ENCODE measurements around the gene CDIPT.
A peak's percentile ranks its signal among the peaks of the same experiment; 100 is the strongest.

Gene CDIPT

GRCh38 chr16:29862383-29862883 lies 593 bp downstream of the CDIPT start:
- peaks cover 12% of the 10 kb centered on the region for H3K36me3 ChIP-seq (ENCODE audit: insufficient read depth, low read length)
- H3K4me3 ChIP-seq (ENCODE audit: low read length), result peak overlapping the region; percentile 90
- peaks cover 3% of the 10 kb centered on the region for H3K4me1 ChIP-seq (ENCODE audit: insufficient read depth, low read length)
- no peaks in the 10 kb centered on the region for H3K27me3 ChIP-seq (ENCODE audit: insufficient read depth, low read length)
- no peaks in the 10 kb centered on the region for H3K9me3 ChIP-seq (ENCODE audit: low read length)
- peak overlapping the region; percentile 98 for H2AFZ ChIP-seq (ENCODE audit: low read depth, low read length)

GRCh38 chr16:29860218-29860617 lies 2.8 kb downstream of the CDIPT start:
- Histone ChIP-seq H3K4me3 (ENCODE audit: low read length) (no peak overlapping the region), H3K4me1 (ENCODE audit: insufficient read depth, low read length) (peaks cover 3% of the 10 kb centered on the region), H3K27me3 (ENCODE audit: insufficient read depth, low read length) (no peaks in the 10 kb centered on the region)

GRCh38 chr16:29858974-29859373 lies 4.1 kb downstream of the CDIPT start:
- H2AFZ ChIP-seq (ENCODE audit: low read depth, low read length), result no peak overlapping the region
- peaks cover 12% of the 10 kb centered on the region for H3K36me3 ChIP-seq (ENCODE audit: insufficient read depth, low read length)
- no peaks in the 10 kb centered on the region for H3K9me3 ChIP-seq (ENCODE audit: low read length)
- no peaks in the 10 kb centered on the region for H3K27me3 ChIP-seq (ENCODE audit: insufficient read depth, low read length)
- H3K4me1 ChIP-seq (ENCODE audit: insufficient read depth, low read length), result peaks cover 3% of the 10 kb centered on the region
- no peak overlapping the region for H3K4me3 ChIP-seq (ENCODE audit: low read length)

More at GRCh38 chr16:29860218-29860617, 2.8 kb downstream of the CDIPT start:
- peaks cover 12% of the 10 kb centered on the region for H3K36me3 ChIP-seq (ENCODE audit: insufficient read depth, low read length)
- no peaks in the 10 kb centered on the region for H3K9me3 ChIP-seq (ENCODE audit: low read length)
- no peak overlapping the region for H2AFZ ChIP-seq (ENCODE audit: low read depth, low read length)

DNA sequence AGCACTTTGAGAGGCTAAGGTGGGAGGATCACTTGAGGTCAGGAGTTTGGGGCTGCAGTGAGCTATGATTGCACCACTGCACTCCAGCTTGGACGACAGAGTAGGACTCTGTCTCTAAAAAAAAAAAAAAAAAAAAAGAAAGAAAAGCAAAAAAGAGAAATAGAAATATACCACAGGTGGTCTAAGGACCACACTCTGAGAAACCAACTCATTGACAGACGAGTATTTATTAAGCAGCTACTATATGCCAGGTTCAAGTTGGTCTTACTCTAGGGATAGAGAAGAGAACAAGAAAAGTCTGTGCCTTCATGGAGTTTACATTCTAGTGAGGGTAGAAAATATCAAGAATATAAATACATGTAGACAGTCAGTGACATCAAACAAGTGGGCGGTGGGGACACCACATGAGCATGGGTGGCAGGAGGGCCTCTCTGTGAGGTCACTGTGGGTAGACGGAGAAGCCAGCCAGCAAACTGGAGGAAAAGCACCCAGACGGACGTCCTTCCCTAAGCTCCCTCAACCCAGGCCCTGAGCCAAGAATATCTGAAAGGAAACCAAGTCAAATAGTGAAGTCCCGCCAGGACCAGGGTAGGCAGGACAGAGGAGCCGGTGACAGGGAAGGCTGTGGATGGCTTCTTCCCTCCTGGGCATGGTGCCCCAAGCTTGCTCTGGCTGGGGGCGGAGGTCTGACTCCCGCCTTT lies 4.7 kb downstream of the CDIPT start:
- Histone ChIP-seq H3K27me3 (ENCODE audit: insufficient read depth, low read length) (no peaks in the 10 kb centered on the region), H3K9me3 (ENCODE audit: low read length) (no peaks in the 10 kb centered on the region), H3K4me3 (ENCODE audit: low read length) (no peak overlapping the region), H2AFZ (ENCODE audit: low read depth, low read length) (no peak overlapping the region), H3K4me1 (ENCODE audit: insufficient read depth, low read length) (no peaks in the 10 kb centered on the region), H3K36me3 (ENCODE audit: insufficient read depth, low read length) (peaks cover 12% of the 10 kb centered on the region)

- H3K9me3 ChIP-seq (ENCODE audit: low read length), result no peaks in the 10 kb centered on the region
Measured at GRCh38 chr16:29857133-29857760, 5.8 kb downstream of the CDIPT start.

DNA sequence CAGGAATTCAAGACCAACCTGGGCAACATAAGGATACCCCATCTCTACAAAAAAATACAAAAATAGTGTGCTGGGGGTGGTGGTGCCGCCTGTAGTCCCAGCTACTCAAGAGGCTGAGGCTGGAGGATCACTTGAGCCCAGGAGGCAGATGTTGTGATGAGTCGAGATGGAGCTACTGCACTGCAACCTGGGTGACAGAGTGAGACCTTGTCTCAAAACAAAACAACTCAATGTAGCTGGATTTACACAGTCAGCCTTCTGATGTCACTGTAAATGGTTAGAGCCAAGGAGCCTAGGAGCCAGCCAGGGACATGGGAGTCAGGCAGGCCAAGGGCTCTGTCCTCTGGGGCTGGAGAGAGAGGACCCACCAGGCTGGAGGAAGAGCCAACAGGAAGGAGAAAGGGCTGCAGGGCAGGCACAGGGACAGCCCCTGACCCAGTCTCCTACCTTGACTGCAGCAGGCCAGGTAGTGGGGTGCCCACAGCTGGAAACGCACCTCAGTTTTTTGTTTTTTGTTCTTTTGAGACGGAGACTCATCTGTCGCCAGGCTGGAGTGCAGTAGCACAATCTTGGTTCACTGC lies 8.4 kb downstream of the CDIPT start:
- H3K4me3 ChIP-seq (ENCODE audit: low read length), result no peak overlapping the region

More at GRCh38 chr16:29857133-29857760, 5.8 kb downstream of the CDIPT start:
- Histone ChIP-seq H3K36me3 (ENCODE audit: insufficient read depth, low read length) (peaks cover 12% of the 10 kb centered on the region), H3K4me1 (ENCODE audit: insufficient read depth, low read length) (no peaks in the 10 kb centered on the region), H3K27me3 (ENCODE audit: insufficient read depth, low read length) (no peaks in the 10 kb centered on the region), H3K4me3 (ENCODE audit: low read length) (no peak overlapping the region), H2AFZ (ENCODE audit: low read depth, low read length) (no peak overlapping the region)

DNA sequence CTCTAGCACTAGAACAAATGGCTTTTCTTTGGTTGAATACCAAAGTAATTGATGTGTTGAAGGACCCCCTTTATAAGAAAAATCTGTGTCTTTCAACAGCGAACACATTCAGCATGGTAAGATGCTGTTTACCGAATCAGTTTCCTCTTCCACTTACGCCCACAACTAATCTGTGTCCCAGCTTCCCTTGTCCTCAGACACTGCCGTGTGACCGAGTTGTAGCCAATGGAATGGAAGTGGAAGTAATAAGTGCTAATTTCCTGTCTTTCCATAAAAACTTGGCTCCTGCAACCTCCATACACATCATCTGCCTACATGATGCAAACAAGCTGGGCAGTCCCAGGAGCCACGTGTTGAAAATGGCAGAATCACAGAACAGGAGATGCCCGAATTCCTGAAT lies 10.4 kb downstream of the CDIPT start:
- no peaks in the 10 kb centered on the region for H3K4me1 ChIP-seq (ENCODE audit: insufficient read depth, low read length)
- no peak overlapping the region for H2AFZ ChIP-seq (ENCODE audit: low read depth, low read length)
- H3K4me3 ChIP-seq (ENCODE audit: low read length), result no peak overlapping the region
- no peaks in the 10 kb centered on the region for H3K36me3 ChIP-seq (ENCODE audit: insufficient read depth, low read length)
- H3K27me3 ChIP-seq (ENCODE audit: insufficient read depth, low read length), result no peaks in the 10 kb centered on the region
- no peaks in the 10 kb centered on the region for H3K9me3 ChIP-seq (ENCODE audit: low read length)

More for the DNA sequence above, 8.4 kb downstream of the CDIPT start:
- Histone ChIP-seq H3K36me3 (ENCODE audit: insufficient read depth, low read length) (peaks cover 6% of the 10 kb centered on the region), H2AFZ (ENCODE audit: low read depth, low read length) (no peak overlapping the region), H3K9me3 (ENCODE audit: low read length) (no peaks in the 10 kb centered on the region), H3K4me1 (ENCODE audit: insufficient read depth, low read length) (no peaks in the 10 kb centered on the region), H3K27me3 (ENCODE audit: insufficient read depth, low read length) (no peaks in the 10 kb centered on the region)

GRCh38 chr16:29850998-29851397 lies 12.0 kb downstream of the CDIPT start:
- H3K4me1 ChIP-seq (ENCODE audit: insufficient read depth, low read length), result no peaks in the 10 kb centered on the region
- no peaks in the 10 kb centered on the region for H3K9me3 ChIP-seq (ENCODE audit: low read length)
- no peak overlapping the region for H3K4me3 ChIP-seq (ENCODE audit: low read length)
- H3K36me3 ChIP-seq (ENCODE audit: insufficient read depth, low read length), result no peaks in the 10 kb centered on the region
- no peaks in the 10 kb centered on the region for H3K27me3 ChIP-seq (ENCODE audit: insufficient read depth, low read length)
- H2AFZ ChIP-seq (ENCODE audit: low read depth, low read length), result no peak overlapping the region

GRCh38 chr16:29849505-29849904 lies 13.5 kb downstream of the CDIPT start:
- Histone ChIP-seq H3K36me3 (ENCODE audit: insufficient read depth, low read length) (no peaks in the 10 kb centered on the region), H3K4me3 (ENCODE audit: low read length) (no peak overlapping the region), H2AFZ (ENCODE audit: low read depth, low read length) (no peak overlapping the region), H3K4me1 (ENCODE audit: insufficient read depth, low read length) (no peaks in the 10 kb centered on the region), H3K9me3 (ENCODE audit: low read length) (no peaks in the 10 kb centered on the region), H3K27me3 (ENCODE audit: insufficient read depth, low read length) (no peaks in the 10 kb centered on the region)

- no peaks in the 10 kb centered on the region for H3K9me3 ChIP-seq (ENCODE audit: low read length)
- no peak overlapping the region for H3K4me3 ChIP-seq (ENCODE audit: low read length)
- H2AFZ ChIP-seq (ENCODE audit: low read depth, low read length), result no peak overlapping the region
- no peaks in the 10 kb centered on the region for H3K36me3 ChIP-seq (ENCODE audit: insufficient read depth, low read length)
- no peaks in the 10 kb centered on the region for H3K27me3 ChIP-seq (ENCODE audit: insufficient read depth, low read length)
- H3K4me1 ChIP-seq (ENCODE audit: insufficient read depth, low read length), result no peaks in the 10 kb centered on the region
Measured at GRCh38 chr16:29848420-29849297, 14.4 kb downstream of the CDIPT start.

DNA sequence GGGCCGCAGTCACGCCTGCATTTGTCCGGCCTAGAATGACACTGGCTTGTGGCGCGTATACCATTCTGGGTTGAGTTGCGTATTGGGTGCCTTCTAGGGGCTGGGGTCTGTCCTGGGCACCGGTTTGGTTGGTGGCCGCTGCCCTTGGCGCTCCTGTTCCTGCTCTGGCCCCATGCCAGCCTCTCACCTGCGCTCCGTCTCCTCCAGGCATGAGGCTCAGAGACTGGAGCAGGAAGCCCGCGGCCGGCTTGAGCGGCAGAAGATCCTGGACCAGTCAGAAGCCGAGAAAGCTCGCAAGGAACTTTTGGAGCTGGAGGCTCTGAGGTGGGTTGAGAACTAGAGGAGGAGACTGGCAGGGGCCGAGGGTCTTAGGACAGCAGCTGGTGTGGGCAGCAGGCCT lies 17.4 kb downstream of the CDIPT start:
- Histone ChIP-seq H3K9me3 (ENCODE audit: low read length) (no peaks in the 10 kb centered on the region), H3K27me3 (ENCODE audit: insufficient read depth, low read length) (peaks cover 2% of the 10 kb centered on the region), H3K4me1 (ENCODE audit: insufficient read depth, low read length) (no peaks in the 10 kb centered on the region), H3K36me3 (ENCODE audit: insufficient read depth, low read length) (no peaks in the 10 kb centered on the region), H2AFZ (ENCODE audit: low read depth, low read length) (no peak overlapping the region), H3K4me3 (ENCODE audit: low read length) (no peak overlapping the region)

DNA sequence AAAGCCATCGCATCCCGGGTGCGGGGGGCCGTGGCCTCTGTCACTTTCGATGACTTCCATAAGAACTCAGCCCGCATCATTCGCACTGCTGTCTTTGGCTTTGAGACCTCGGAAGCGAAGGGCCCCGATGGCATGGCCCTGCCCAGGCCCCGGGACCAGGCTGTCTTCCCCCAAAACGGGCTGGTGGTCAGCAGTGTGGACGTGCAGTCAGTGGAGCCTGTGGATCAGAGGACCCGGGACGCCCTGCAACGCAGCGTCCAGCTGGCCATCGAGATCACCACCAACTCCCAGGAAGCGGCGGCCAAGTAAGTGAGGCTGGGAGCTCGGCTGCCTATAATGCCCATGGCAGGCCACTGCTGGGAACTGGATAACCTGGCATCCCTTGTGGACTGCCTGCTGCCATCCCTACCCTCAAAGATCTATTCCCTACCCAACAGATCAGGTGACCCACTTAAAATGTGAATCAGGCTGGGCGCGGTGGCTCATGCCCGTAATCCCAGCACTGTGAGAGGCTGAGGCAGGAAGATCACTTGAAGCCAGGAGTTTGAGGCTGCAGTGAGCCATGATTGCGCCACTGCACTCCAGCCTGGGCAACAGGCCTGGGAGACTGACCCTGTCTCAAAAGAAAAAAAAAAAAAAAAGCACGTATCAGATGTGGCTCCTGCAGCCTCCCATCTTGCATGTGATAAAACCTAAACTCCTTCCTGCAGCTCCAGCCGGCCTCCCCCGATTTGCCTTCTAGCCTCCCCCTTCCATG lies 18.3 kb downstream of the CDIPT start:
- Histone ChIP-seq H3K4me1 (ENCODE audit: insufficient read depth, low read length) (no peaks in the 10 kb centered on the region), H3K27me3 (ENCODE audit: insufficient read depth, low read length) (peaks cover 2% of the 10 kb centered on the region), H2AFZ (ENCODE audit: low read depth, low read length) (no peak overlapping the region), H3K4me3 (ENCODE audit: low read length) (no peak overlapping the region), H3K9me3 (ENCODE audit: low read length) (no peaks in the 10 kb centered on the region), H3K36me3 (ENCODE audit: insufficient read depth, low read length) (no peaks in the 10 kb centered on the region)
